ENCODE results near the gene FN1. TPM values are rescaled to one million over a fixed set of nuclear protein-coding genes. Genes with fewer than 3 reads are reported as not detected.

Gene FN1
- total and polyA plus RNA-seq, 12 donors, result 44.6 to 322 (median 110) TPM

DNA sequence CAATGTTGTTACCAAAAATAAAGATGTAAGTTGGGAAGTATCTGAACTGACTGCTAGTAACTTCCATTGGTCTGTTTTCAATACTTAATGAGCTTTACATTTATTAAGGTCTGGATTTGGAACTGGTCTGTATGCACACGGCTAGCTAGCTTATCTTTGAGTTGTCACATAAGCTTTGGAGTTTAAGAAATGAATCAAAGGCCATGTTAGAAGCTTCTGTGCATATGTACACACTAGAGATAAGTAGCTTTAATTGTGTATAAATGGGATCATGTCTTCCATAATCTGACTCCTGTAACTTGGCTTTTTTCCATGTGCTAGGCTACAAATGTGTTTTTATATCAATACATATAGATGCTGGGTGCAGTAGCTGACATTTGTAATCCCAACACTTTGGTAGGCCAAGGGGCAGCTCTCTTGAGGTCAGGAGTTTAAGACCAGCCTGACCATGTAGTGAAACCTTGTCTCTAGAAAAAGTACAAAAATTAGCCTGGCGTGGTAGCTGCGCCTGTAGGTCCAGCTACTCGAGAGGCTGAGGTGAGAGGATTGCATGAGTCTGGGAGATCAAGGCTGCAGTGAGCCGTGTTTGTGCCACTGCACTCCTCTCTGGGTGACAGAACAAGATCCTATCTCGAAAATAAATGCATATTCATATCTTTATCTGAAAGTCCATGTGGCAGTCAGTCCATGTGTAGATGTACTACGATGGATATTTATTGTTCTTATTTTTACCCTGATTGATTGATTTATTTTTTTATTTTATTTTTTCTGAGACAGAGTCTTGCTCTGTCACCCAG lies 96.8 kb downstream of the FN1 start:
- 93 to 97% (median 96%) methylated on average over 7 of the region's 7 CpGs for WGBS, 4 donors
- TF ChIP-seq CTCF (IDR thresholded peaks at IDR 0.05), result no peak
- no peak for TF ChIP-seq POLR2A (IDR thresholded peaks at IDR 0.05)

GRCh38 chr2:215332872-215333595 lies 102.8 kb downstream of the FN1 start:
- intact Hi-C loops (cut with DNase I), result no loop called here
- no peak overlapping the region for H3K27ac ChIP-seq
- DNase-seq, result no peak
- TF ChIP-seq POLR2A (IDR thresholded peaks at IDR 0.05), result no peak
- no peak for TF ChIP-seq CTCF (IDR thresholded peaks at IDR 0.05)
- H3K4me3 ChIP-seq, result no peak overlapping the region
- H3K4me1 ChIP-seq (replicated peaks in 1 of 2), result no peaks in the 10 kb centered on the region
- peaks cover 0 to 37% of the 10 kb centered on the region in 2 donors for H3K36me3 ChIP-seq (replicated peaks in 1 of 2)
- WGBS, 4 donors, result 92 to 98% (median 95%) methylated on average over 5 of the region's 5 CpGs
- no peaks in the 10 kb centered on the region for H3K9me3 ChIP-seq (replicated peaks in 1 of 3)
- no peaks in the 10 kb centered on the region for H3K27me3 ChIP-seq

More for the DNA sequence above, 96.8 kb downstream of the FN1 start:
- H3K4me3 ChIP-seq, result no peak overlapping the region
- intact Hi-C loops (cut with DNase I), result no loop called here
- DNase-seq, result no peak
- H3K27me3 ChIP-seq, result no peaks in the 10 kb centered on the region
- no peaks in the 10 kb centered on the region for H3K9me3 ChIP-seq (replicated peaks in 1 of 3)
- H3K27ac ChIP-seq, result no peak overlapping the region
- H3K36me3 ChIP-seq (replicated peaks in 1 of 2), result peaks cover 0 to 45% of the 10 kb centered on the region in 2 donors
- no peaks in the 10 kb centered on the region for H3K4me1 ChIP-seq (replicated peaks in 1 of 2)

DNA sequence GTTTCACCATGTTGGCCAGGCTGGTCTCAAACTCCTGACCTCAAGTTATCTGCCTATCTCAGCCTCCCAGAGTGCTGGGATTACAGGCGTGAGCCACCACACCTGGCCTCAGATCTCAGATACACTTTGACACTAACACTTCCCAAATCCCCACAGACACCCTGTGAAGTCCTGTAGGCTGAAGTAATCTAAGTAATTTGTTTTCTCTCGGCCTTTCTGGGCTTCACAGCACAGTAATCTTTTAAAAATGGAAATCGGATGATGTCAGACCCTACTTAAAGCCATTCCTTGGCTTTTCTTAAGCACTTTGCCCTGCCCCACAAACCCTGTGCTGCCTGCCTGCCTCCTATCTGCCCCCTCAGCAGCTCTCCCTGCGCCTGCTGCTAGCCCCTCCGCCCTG lies 107.8 kb downstream of the FN1 start:
- intact Hi-C loops (cut with DNase I), result no loop called here
- DNase-seq, result no peak
- 88 to 96% (median 94%) methylated on average over 5 of the region's 5 CpGs for WGBS, 4 donors
- Histone ChIP-seq H3K27ac (no peak overlapping the region), H3K9me3 (replicated peaks in 1 of 3) (no peaks in the 10 kb centered on the region), H3K4me3 (no peak overlapping the region), H3K4me1 (replicated peaks in 1 of 2) (no peaks in the 10 kb centered on the region), H3K36me3 (replicated peaks in 1 of 2) (peaks cover 0 to 23% of the 10 kb centered on the region in 2 donors), H3K27me3 (no peaks in the 10 kb centered on the region)
- TF ChIP-seq POLR2A (IDR thresholded peaks at IDR 0.05) (no peak), CTCF (IDR thresholded peaks at IDR 0.05) (no peak)

DNA sequence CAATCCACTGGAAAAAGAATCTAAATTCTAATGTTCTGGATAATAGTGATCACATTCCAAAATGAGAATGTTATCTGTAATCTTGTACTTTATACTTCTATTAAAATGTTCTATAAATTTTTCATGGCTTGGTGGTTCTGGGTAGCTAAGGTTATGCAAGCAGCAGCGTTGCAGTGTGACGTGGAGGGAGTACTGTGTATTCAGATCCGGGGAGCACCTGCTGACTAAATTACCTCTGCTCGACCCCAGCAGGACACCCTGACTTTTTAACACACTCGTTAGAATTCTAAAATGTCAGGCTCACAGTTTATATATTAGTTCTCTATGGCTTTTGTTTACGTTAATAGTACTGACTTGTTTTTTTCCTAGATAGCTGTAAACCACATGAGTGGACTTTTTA lies 111.1 kb downstream of the FN1 start:
- Histone ChIP-seq H3K4me1 (replicated peaks in 1 of 2) (no peaks in the 10 kb centered on the region), H3K27me3 (no peaks in the 10 kb centered on the region), H3K27ac (no peak overlapping the region), H3K36me3 (replicated peaks in 1 of 2) (peaks cover 0 to 32% of the 10 kb centered on the region in 2 donors), H3K9me3 (replicated peaks in 1 of 3) (no peaks in the 10 kb centered on the region), H3K4me3 (no peak overlapping the region)
- no peak for DNase-seq
- intact Hi-C loops (cut with DNase I), result no loop called here
- 81 to 88% (median 85%) methylated on average over 6 of the region's 6 CpGs for WGBS, 4 donors
- no peak for TF ChIP-seq POLR2A (IDR thresholded peaks at IDR 0.05)
- no peak for TF ChIP-seq CTCF (IDR thresholded peaks at IDR 0.05)
